NCI-H2107 treated with DMSO at 0.1 percent for 48 hours (cell line): ENCODE results near the gene GNAQ.
"Not testable (repeated sequence)": the region's sequence is repeated elsewhere in the genome, so short reads cannot be mapped to it uniquely, and the experiment has no call there.

Experiments
- DNase-seq: peaks from one replicate; lab custom pipeline; 2025; ENCODE audit not compliant: unreplicated experiment; lab: John Stamatoyannopoulos, UW

GNAQ gene

GRCh38 chr9:77881634-77882033, 150.0 kb downstream of the GNAQ start:
- DNase-seq = not testable (repeated sequence)

- no peak for DNase-seq
Observed at GRCh38 chr9:77881111-77881510, 150.5 kb downstream of the GNAQ start.

- DNase-seq = no peak
Observed at GRCh38 chr9:77879437-77879943, 152.1 kb downstream of the GNAQ start.

- DNase-seq = not testable (repeated sequence)
Observed at GRCh38 chr9:77878793-77879192, 152.8 kb downstream of the GNAQ start.

GRCh38 chr9:77877976-77878375, 153.6 kb downstream of the GNAQ start:
- no peak for DNase-seq

- no peak for DNase-seq
Observed at GRCh38 chr9:77876590-77876989, 155.0 kb downstream of the GNAQ start.

GRCh38 chr9:77876091-77876490, 155.5 kb downstream of the GNAQ start:
- DNase-seq = no peak

GRCh38 chr9:77872863-77873262, 158.7 kb downstream of the GNAQ start:
- no peak for DNase-seq

- no peak for DNase-seq
Observed at GRCh38 chr9:77872177-77872576, 159.4 kb downstream of the GNAQ start.

- DNase-seq = no peak
Observed at GRCh38 chr9:77871483-77871882, 160.1 kb downstream of the GNAQ start.

- no peak for DNase-seq
Observed at GRCh38 chr9:77866878-77867277, 164.7 kb downstream of the GNAQ start.

- DNase-seq = no peak
Observed at GRCh38 chr9:77865385-77866047, 166.1 kb downstream of the GNAQ start.

- no peak for DNase-seq
Observed at GRCh38 chr9:77864211-77864889, 167.3 kb downstream of the GNAQ start.

- DNase-seq = not testable (repeated sequence)
Observed at GRCh38 chr9:77863638-77864037, 168.0 kb downstream of the GNAQ start.

- DNase-seq = not testable (repeated sequence)
Observed at GRCh38 chr9:77860953-77861352, 170.7 kb downstream of the GNAQ start.

GRCh38 chr9:77857513-77858259, 173.9 kb downstream of the GNAQ start:
- DNase-seq = no peak

GRCh38 chr9:77856615-77857014, 175.0 kb downstream of the GNAQ start:
- DNase-seq = no peak

GRCh38 chr9:77854916-77855311, 176.7 kb downstream of the GNAQ start:
- DNase-seq = no peak

- DNase-seq = no peak
Observed at GRCh38 chr9:77854258-77854915, 177.2 kb downstream of the GNAQ start.

- DNase-seq = no peak
Observed at GRCh38 chr9:77853716-77854115, 177.9 kb downstream of the GNAQ start.

GRCh38 chr9:77851882-77852595, 179.6 kb downstream of the GNAQ start:
- no peak for DNase-seq
